Measurements from ENCODE around the gene CTNNA1.
"Not testable (repeated sequence)": the region's sequence is repeated elsewhere in the genome, so short reads cannot be mapped to it uniquely, and the experiment has no call there.

Gene CTNNA1, protein sequence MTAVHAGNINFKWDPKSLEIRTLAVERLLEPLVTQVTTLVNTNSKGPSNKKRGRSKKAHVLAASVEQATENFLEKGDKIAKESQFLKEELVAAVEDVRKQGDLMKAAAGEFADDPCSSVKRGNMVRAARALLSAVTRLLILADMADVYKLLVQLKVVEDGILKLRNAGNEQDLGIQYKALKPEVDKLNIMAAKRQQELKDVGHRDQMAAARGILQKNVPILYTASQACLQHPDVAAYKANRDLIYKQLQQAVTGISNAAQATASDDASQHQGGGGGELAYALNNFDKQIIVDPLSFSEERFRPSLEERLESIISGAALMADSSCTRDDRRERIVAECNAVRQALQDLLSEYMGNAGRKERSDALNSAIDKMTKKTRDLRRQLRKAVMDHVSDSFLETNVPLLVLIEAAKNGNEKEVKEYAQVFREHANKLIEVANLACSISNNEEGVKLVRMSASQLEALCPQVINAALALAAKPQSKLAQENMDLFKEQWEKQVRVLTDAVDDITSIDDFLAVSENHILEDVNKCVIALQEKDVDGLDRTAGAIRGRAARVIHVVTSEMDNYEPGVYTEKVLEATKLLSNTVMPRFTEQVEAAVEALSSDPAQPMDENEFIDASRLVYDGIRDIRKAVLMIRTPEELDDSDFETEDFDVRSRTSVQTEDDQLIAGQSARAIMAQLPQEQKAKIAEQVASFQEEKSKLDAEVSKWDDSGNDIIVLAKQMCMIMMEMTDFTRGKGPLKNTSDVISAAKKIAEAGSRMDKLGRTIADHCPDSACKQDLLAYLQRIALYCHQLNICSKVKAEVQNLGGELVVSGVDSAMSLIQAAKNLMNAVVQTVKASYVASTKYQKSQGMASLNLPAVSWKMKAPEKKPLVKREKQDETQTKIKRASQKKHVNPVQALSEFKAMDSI
- 413 to 759 (median 503) reads per million in 17 experiments for total RNA-seq

DNA sequence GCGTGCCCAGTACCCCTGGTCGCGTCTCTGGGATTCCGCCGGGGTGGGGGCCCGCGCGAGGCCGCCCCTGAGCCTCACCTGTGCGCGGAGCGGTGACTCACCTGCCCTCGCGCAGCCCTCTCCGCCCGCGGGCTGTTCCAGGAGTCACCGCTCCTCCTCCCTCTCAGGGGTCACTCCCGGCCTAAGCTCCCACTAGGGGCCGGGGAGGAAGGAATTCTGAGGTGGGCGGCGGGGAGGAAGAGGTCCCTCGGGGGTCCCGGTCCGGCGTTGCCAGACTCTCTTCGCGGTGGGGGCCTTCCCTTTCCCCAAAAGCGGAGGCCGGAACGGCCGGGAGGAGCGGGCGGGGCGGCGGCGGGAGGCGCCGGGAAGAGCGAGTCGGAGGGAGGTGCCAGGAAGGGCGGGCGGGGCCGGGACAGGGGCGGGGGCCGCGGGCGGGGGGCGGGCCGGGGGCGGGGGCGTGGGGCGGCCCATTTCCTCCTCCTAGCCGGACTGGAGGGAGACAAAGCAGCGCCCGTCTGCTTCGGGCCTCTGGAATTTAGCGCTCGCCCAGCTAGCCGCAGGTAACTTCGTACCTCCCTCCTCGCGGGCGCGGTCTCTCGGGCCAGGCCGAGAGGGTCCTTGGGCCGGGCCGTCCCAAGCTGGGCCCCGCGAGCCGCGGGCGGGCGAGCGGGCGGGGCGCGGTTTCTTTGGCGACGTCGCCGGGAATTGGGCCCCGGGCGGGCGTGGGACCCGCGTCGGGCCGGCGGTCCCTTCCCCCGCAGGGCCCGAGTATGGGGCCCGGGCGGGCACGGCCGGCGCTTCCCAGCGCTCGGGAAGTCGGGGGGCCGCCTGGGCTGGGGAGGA, at the start of gene CTNNA1:
Gene CTNNA1 (plus strand): TSS at position 475 of the 843 bp plus-strand sequence. CDS start 28,500 bp downstream, outside the sequence.
- DNase-seq: peak; percentile 66 to 89 (median 78)

DNA sequence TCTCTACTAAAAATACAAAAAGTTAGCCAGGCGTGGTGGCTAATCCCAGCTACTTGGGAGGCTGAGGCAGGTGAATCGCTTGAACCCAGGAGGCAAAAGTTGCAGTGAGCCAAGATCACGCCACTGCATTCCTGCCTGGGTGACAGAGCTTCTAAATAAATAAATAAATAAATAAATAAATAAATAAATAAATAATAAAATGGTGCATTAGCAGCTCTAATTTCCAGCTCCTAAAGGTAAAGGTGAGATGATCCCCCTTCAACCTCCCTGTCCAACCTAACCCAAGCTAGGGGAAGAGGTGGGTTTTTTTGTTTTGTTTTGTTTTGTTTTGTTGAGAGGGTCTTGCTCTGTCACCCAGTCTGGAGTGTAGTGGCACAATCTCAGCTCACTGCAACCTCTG, 49.4 kb upstream of the CTNNA1 start:
- not testable (repeated sequence) for DNase-seq

DNA sequence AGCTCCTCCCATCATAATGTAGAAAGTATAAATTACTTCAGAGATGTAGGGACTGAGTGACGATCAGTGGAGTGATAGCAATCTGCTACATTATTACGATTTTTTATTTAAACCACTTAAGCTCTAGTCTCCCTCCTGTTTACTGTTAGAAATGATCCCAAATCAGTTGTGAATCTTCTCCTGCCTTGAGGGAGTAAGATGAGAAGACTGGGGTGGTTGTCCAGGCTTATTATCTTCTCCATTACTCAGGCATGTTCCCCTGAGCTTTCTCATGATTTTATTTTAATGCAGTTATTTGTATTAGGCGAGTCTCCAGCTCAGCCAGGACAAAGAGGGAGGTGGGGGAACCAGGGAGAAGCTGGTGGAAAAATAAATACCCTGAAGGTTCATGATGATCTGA, 48.2 kb upstream of the CTNNA1 start:
- DNase-seq: no peak

DNA sequence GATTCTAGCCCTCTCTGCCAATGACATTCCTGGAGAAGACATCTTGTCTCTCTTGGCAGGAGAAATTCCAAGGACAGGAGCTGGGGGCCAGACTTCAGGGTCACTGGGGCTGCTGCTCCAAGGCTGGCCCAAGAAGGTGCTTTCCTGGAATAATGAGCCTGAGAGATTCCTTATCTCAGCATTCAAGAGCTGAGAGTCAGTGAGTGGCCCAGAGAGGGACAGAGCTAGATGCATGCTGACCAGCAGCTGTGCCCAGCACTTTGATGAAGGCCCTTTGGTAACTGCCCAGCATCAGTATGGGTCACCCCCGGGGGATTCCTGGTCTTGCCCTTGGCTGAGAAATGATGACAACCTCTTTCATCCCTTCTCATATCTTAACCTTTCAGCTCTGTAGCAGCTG, 47.7 kb upstream of the CTNNA1 start:
- no peak for DNase-seq

DNA sequence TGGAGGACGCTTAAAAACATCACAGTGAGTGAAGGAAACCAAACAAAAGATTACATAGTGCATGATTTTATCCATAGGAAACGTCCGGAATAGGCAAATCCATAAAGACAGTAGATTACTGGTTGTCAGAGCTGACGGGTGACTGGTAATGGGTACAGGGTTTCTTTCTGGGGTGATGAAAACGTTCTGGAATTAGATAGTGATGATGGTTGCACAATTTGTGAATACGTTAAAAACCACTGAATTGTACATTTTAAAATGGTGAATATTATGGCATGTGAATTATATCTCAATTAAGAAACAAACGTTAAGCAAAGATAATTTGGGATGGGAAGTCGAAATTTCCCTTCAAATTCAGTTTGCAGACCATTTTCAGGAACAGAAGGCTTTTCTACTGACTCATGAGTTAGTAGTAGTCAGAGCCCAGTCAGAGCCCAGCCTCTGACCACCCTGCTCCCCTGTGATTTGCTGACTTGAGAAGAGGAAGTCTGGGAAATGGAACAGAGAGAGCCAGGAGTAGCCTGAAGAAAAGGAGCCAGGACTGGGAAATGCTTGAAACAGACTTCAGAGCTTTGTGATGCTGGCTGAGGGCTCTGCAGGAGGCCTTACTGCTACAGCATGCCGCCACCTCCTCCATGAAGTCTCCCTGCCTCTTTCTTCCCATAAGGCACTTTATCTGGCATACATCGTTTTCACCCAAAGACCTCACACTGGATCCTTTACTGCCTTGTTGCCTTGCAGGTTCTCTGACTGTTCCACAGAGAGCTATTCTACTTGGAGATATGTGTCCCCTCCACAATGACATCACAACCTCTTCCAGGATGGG, 46.4 kb upstream of the CTNNA1 start:
- DNase-seq: peak; percentile 80 to 86 (median 84)

DNA sequence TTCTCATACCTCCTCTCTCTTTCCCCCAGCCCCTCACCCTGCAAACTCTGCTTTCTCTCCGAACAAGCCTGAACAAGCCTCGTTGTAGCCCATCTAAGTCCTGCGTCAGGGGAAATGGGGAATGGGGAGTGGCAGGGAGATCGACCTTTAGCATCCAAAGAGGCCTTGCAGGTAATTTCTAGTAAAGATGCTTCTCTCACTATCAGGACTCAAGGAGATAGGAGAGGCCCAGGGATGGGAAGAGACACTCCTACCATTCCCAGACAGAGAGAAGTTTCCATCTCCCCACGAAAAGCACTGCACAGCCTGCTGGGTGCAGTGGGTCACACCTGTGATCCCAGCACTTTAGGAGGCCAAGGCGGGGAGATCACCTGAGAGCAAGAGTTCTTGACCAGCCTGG, 44.4 kb upstream of the CTNNA1 start:
- no peak for DNase-seq

DNA sequence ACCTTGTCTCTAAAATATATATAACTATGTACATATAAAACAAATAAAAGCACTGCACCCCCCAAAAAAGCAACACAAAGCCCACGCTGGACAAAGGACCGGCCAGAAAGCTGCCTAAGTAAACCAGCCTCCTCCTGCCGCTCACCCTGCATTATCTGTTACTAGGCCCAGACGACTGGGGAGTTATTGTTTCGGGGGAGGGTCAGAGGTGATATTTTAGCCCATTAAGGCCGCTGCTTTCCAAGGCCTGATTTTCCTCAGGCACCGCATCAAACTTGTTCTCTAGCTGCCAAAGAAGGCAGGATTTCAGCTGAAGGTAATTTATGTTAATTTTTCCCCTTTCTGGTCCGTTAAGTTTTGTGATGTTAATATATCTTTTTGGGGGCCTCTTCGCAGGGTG, 44.0 kb upstream of the CTNNA1 start:
- no peak for DNase-seq

DNA sequence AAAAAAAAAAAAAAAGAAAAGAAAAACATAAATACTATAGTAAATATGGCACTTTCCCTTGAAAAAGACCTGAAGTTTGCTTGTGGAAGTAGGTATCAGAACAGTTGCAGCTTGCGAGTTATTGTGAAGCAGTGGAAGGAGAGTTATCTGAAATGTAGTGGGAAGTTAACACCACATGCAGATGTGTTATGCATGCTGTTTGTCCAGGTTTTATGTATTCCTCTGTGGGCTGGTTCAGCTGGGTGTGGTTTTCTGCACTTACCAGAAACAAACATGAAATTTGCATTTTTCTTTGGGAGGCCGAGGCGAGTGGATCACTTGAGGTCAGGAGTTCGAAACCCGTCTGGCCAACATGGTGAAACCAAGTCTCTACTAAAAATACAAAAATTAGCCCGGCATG, 42.1 kb upstream of the CTNNA1 start:
- no peak for DNase-seq

DNA sequence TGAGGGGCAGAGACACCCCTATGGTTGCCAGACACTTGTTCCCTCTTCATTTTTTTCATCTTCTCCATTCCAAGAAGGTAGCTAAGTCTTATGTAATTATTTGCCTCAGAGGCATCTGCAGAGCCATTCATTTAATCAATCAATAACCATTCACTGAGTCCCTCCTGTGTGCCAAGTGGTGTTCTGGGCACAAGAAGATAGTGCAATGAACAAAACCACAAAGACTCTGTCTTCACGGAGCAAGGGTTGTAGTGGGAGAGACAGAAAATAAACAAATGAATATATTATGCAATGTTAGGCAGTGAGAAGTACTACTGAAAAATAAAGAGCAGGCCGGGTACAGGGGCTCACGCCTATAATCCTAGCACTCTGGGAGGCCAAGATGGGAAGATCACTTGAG, 41.4 kb upstream of the CTNNA1 start:
- DNase-seq: no peak

DNA sequence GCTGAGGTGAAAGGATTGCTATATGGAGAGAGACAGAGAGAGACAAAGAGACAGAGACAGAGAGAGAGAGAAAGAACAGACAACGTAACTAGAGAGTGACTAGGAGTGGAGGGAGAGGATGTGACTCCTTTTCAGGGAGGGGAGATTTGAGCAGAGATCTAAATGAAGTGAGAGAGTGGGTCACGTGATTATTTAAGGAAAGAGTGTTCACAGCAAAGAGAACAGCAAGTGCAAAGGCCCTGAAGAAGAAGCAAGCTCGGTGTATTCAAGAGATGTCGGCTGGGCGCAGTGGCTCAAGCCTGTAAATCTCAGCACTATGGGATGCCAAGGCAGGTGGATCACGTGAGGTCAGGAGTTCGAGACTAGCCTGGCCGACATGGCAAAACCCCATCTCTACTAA, 40.9 kb upstream of the CTNNA1 start:
- DNase-seq: no peak

DNA sequence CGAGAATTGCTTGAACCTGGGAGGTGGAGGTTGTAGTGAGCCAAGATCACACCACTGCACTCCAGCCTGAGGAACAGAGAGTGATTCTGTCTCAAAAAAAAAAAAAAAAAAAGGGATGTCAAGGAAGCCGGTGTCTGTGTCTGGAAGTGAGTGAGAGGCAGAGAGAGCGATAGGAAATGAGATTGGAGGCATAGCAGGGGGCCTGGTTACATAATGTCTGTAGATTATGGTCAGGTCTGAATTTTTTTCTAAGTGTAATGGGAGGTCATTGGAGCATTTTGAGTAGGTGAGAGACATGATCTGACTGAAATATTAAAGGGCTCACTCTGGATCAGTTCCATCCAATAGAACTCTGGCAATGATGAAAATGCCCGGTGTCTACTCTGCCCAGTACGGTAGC, 40.4 kb upstream of the CTNNA1 start:
- DNase-seq: no peak

DNA sequence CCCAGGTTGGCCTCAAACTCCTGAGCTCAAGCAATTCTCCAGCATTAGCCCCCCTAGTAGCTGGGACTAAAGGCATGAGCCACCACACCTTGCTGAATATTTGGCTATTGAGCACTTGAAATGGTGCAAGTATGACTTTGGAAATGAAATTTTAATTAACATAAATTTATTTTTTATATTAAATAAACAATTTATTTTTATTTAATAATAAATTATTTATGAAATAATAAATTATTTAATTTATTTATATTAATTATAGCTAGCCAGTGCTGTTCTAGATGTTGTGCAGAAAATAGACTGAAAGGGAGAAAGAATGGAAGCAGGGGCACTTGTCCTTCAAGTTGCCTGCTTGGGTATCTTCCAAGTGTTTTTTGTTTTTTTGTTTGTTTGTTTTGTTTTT, 40.0 kb upstream of the CTNNA1 start:
- DNase-seq: no peak

DNA sequence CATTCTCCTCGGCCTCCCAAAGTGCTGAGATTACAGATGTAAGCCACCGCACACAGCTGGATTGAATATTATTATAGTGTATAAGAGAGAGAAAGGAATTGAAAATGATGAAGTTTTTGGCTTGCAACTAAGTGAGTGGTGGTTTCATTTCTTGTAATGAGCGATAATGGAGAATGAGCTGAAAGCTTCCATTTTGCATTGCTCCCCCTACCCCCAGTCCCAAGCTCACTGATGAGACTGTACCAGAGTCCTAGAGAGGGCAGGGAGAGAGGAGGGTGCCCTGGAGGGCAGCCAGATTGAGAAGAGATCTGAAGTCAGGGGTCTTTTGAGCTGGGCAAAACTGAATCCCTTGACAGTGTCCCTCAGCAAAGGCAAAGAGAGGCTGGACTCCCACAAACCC, 38.5 kb upstream of the CTNNA1 start:
- no peak for DNase-seq

DNA sequence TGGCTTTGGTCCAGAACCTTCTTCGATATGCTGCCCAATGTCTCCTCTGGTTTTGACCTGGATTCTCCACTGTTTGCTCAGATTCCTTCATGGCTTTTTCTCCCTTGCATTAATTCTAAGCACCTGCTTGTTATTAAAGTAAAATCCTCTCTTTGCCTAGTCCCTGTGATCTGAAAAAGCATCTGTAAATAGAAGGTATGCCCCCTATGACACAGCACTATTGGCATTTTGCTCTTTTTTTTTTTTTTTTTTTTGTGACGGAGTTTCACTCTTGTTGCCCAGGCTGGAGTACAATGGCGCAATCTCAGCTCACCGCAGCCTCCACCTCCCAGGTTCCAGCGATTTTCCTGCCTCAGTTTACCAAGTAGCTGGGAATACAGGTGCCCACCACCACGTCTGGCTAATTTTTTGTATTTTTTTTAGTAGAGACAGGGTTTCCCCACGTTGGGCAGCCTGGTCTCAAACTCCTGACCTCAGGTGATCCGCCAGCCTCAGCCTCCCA, 37.2 kb upstream of the CTNNA1 start:
- DNase-seq: not testable (repeated sequence)

DNA sequence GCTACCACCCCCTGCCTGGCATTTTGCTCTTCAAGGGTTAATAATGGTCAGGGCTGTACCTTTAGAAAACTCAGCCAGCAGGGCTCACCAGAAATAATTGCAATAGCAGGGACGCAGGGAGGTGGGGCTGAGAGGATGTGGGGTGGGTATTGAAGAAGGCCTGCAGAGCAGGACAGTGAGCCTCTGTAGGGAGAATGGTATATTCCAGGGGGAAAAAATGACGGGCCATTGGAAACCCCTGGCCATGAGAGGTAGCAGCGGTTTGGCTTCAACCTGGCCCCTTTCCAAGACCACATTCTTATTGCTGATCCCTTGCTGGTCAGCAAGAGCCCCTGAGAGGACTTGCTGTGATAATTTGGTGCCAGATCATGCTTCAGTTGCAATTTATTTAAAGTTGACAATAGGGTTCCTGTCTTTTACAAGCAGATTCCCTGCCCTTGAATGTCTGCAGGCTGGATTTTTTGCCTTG, 36.7 kb upstream of the CTNNA1 start:
- no peak for DNase-seq

DNA sequence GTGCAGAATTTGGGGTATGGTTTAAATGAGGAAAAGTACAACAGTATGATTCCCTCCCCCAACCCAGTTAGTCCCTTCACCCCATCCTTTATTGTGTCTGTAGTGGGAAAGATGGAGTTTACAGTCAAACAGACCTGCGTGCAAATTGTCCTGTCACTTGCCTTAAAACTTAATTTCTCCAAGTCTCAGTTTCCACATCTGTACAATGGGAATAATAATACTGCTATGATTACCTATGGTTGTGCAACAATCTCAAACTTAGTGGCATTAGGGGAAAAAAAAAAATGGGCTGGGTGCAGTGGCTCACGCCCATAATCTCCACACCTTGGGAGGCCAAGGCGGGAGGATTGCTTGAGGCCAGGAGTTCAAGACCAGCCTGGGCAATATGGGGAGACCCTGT, 35.8 kb upstream of the CTNNA1 start:
- no peak for DNase-seq

DNA sequence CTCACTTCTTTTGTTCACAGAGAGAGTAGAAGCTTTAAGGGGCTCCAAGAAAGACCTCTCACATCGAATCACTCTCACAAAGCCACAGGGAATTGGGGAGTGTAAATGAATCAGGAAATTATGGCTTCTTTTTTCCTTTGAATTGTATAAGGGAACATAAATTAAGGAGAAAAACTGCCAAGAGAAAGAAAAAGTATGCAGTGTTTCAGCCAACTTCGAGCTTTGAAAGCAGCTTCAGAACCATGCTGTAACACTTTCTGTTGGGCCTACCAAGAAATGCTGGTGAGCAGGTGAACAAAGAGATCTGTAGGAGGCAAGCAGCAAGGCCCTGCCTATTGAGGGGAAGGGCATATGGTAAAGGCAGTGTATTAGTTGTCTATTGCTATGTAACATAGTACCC, 33.4 kb upstream of the CTNNA1 start:
- no peak for DNase-seq

DNA sequence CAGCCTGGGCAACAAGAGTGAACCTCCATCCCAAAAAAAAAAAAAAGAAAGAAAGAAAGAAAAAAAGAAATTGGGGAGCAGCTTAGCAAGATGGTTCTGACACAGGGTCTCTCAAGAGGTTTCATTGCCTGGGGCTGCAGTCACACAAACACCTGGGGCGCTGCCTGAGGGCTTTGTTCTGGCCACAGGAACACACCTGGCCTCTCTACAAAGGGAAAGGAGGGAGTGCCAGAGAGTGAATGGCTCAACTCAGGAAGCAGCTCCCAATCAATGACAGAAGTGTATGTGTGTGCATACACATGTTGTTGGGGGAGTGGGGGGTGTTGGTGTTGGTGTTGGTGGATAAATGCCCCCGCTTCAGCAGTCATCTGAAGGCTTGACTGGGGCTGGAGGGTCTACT, 32.4 kb upstream of the CTNNA1 start:
- DNase-seq: no peak

DNA sequence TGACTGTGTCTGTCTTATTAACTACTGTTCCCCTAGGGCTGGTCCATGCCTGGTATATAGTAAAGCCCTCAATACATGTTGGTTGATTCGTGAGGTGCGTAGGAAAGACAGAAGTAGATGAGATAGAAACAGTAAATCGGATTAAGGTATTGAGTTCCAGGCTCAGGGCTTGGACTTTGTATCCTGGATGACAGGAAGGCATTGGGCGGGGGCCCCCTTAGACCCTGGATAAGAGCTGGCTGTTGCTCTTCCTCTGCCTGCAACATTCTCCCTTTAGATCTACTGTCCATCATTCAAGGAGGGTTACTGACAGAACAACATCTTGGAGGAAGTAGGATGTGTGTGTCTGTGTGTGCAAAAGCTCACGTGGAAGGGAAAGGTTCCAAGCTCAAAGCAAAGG, 31.2 kb upstream of the CTNNA1 start:
- no peak for DNase-seq

DNA sequence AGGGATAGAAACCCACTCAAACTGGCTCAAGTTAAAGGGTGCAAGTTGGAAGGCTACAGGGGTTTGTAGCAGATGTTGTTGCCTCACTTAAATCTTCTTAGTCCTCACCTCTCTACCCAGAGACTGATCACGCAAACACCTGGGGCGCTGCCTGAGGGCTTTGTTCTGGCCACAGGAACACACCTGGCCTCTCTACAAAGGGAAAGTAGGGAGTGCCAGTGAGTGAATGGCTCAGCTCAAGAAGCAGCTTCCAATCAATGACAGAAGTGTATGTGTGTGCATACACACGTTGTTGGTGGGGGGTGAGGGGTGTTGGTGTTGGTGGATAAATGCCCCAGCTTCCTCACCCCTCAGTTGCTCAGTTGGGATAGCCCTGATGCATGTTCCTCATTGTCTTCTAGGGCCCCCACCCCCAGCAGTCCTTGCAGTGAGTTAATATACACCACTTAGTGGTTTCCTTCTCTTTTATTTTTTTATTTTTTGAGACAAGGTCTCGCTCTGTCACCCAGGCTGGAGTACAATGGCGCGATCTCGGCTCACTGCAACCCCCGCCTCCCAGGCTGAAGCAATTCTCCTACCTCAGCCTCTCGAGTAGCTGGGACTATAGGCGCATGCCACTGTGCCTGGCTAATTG, 30.6 kb upstream of the CTNNA1 start:
- DNase-seq: no peak

Measured in suppressor macrophage (primary cell).